GM23248 (cell line): ENCODE data around the gene S100A11.

Experiments used
- EZH2 ChIP-seq: fragments of 200-600 bp; sonication (generic); IDR thresholded peaks from 2 replicates; pipeline ENCODE4 v1.6.1; 2018; ENCODE audit warnings: antibody characterized with exemption, mild to moderate bottlenecking; ENCODE audit not compliant: insufficient read depth, poor library complexity, severe bottlenecking
- EZH2phosphoT487 ChIP-seq: fragments of 200-600 bp; sonication (generic); IDR thresholded peaks from 2 replicates; pipeline ENCODE4 v1.6.1; 2018; ENCODE audit warnings: antibody characterized with exemption, moderate library complexity, mild to moderate bottlenecking, low read depth; ENCODE audit not compliant: insufficient read depth

GRCh38 chr1:152048416-152049009, 11.7 kb upstream of the S100A11 start:
- TF ChIP-seq EZH2 (no peak), EZH2phosphoT487 (no peak)
